Mononuclear cell (primary cell): ENCODE measurements around the gene FLRT2. TPM values are rescaled to one million over a fixed set of nuclear protein-coding genes. Genes with fewer than 3 reads are reported as not detected.

Source experiments
- H3K27me3 ChIP-seq: 2 replicates; pipeline ENCODE4 v1.6.0; 2011; ENCODE audit warnings: low read length, control low read depth; ENCODE audit not compliant: insufficient read depth
- H3K4me1 ChIP-seq: 2 replicates; pipeline ENCODE4 v1.5.1; 2011; ENCODE audit warnings: mild to moderate bottlenecking, low read length, control low read depth; ENCODE audit not compliant: insufficient read depth
- H3K4me3 ChIP-seq: 2 replicates; pipeline ENCODE4 v1.5.1; 2011; ENCODE audit warnings: mild to moderate bottlenecking, low read length, moderate library complexity
- H3K9me3 ChIP-seq: 2 replicates; pipeline ENCODE4 v1.5.1; 2011; ENCODE audit warnings: low read depth, mild to moderate bottlenecking, control low read depth, low read length
- total RNA-seq: library from RNA; depleted of rRNA; stranded (reverse); fragments of >200 nt; gene quantifications from one replicate; pipeline ENCODE4 v1.2.3, GENCODE V29; 2012

The FLRT2 gene
- total RNA-seq, 1 donor: under 0.01 TPM

DNA sequence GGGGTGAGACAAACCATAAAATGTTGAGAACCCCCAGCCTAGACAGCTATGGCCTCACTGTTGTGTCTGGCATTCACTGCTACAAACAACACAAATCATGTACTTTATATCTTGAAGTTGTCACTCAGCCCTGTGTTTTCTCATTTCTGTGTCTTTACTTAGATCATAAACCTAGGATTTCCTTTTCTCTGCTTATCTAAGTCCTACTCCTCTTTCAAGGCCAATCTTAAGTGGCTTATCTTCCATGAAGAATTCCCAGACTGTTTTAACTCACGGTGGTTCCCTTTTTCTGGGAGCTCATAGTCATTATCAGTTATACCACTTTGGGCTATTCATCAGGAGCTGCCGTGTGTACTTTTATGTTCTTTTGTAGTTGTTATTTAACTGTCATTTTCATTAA is 42.1 kb downstream of the FLRT2 start:
- Histone ChIP-seq H3K4me3 (no peak overlapping the region), H3K9me3 (no peaks in the 10 kb centered on the region), H3K27me3 (no peaks in the 10 kb centered on the region), H3K4me1 (no peaks in the 10 kb centered on the region)

- no peak overlapping the region for H3K4me3 ChIP-seq
- H3K27me3 ChIP-seq: no peaks in the 10 kb centered on the region
- H3K4me1 ChIP-seq: no peaks in the 10 kb centered on the region
Observed at GRCh38 chr14:85572845-85573244, 42.9 kb downstream of the FLRT2 start.

DNA sequence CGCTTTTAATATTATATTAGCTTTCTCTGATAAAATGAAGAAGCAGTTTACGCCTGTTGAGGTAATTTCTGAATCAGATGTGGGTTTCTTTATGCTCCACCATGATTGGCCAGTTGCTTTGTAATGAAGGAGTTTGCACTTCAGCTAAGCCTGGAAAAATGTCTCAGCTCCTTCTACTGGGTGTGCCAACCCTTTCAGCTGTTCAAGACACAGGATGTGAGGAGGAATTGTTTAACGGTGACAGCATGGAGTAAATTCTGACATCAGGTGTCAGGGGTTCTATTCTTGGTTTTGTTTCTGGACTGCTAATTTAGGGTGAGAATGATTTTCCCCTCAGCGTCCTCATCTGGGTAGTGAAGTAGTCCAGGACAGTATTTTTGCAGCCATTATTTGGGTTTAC is 43.5 kb downstream of the FLRT2 start:
- H3K9me3 ChIP-seq: no peaks in the 10 kb centered on the region
- no peaks in the 10 kb centered on the region for H3K4me1 ChIP-seq
- H3K4me3 ChIP-seq: no peak overlapping the region
- H3K27me3 ChIP-seq: no peaks in the 10 kb centered on the region

More at GRCh38 chr14:85572845-85573244, 42.9 kb downstream of the FLRT2 start:
- no peaks in the 10 kb centered on the region for H3K9me3 ChIP-seq

DNA sequence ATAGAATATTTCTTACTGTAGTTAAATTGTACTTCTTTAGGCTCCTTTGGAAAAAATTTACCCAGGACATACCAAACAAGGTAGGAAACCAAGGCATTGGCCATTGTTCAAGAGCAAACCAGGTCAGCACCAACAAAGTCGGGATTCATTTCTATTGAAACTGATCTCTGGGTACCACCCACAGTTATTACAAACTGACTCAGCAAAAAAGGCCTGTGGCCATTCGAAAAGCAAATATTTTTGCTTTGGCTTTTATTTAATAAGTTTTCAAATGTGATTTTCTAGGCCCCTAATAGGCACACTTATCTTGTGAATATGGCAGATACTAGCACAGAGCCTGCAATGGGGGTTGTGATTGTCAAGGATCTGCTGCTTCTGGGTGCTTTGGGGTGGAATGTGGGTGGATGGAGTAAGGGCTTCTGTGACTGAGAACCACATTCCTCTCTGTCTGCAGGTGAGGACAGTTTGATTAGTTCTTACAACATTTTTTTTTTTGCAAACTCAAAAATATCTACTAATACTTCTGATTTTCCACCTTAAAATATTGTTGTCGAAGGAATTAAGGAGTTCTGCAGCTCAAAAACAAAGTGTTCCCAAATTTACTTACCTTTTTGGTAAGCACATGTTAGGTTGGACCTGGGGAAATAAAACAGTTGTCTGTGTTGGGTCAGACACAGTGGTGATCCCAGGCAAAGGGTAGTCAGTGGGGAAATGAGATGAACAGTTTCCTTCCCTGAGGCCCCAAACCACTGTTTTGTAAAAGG is 45.1 kb downstream of the FLRT2 start:
- H3K27me3 ChIP-seq: no peaks in the 10 kb centered on the region

DNA sequence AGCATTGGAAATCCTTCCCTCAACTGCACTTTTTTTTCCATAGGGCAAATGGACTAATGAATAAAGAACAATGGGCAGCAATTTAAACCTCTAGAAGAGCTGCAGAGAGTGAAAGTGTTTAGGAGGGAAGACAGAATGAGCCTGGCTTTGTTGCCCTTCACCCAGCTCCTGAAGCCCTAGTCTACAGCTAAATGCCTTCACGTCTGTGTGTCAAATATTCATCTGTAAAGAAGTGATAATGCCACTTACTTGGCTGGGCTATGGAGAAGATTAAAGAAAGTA is 45.6 kb downstream of the FLRT2 start:
- no peaks in the 10 kb centered on the region for H3K4me1 ChIP-seq
- H3K9me3 ChIP-seq: no peaks in the 10 kb centered on the region
- no peak overlapping the region for H3K4me3 ChIP-seq
- H3K27me3 ChIP-seq: no peaks in the 10 kb centered on the region

More for the DNA sequence above, 45.1 kb downstream of the FLRT2 start:
- Histone ChIP-seq H3K4me3 (no peak overlapping the region), H3K4me1 (no peaks in the 10 kb centered on the region), H3K9me3 (no peaks in the 10 kb centered on the region)

DNA sequence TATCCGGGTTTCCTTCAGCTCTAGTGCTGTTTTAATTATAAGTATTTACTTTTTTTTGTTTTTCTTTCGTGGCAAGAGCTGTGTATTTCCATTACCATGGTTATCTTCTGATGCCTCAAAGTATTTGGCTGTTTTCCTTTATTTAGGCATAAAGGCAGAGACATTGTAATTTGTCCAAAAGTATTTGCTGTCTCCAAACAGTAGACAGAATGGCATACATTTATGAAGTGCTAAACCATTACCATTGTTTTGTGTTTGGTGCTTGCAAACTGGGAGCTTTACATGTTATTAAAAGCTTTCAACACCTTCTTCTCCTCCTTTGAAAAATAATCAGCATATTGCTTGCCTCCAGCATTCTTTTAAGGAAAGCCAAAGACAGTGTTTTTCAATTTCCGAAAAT is 46.3 kb downstream of the FLRT2 start:
- Histone ChIP-seq H3K4me3 (no peak overlapping the region), H3K9me3 (no peaks in the 10 kb centered on the region), H3K27me3 (no peaks in the 10 kb centered on the region), H3K4me1 (no peaks in the 10 kb centered on the region)

GRCh38 chr14:85576848-85577542 is 47.1 kb downstream of the FLRT2 start:
- H3K27me3 ChIP-seq: no peaks in the 10 kb centered on the region
- H3K4me1 ChIP-seq: no peaks in the 10 kb centered on the region
- H3K4me3 ChIP-seq: no peak overlapping the region
- no peaks in the 10 kb centered on the region for H3K9me3 ChIP-seq

GRCh38 chr14:85577543-85578114 is 47.7 kb downstream of the FLRT2 start:
- Histone ChIP-seq H3K4me3 (no peak overlapping the region), H3K27me3 (no peaks in the 10 kb centered on the region), H3K4me1 (no peaks in the 10 kb centered on the region), H3K9me3 (no peaks in the 10 kb centered on the region)

- no peaks in the 10 kb centered on the region for H3K9me3 ChIP-seq
- no peak overlapping the region for H3K4me3 ChIP-seq
- H3K27me3 ChIP-seq: no peaks in the 10 kb centered on the region
- no peaks in the 10 kb centered on the region for H3K4me1 ChIP-seq
Observed at GRCh38 chr14:85578357-85578756, 48.4 kb downstream of the FLRT2 start.

- Histone ChIP-seq H3K4me1 (no peaks in the 10 kb centered on the region), H3K9me3 (no peaks in the 10 kb centered on the region), H3K27me3 (no peaks in the 10 kb centered on the region)
Observed at GRCh38 chr14:85578930-85579329, 49.0 kb downstream of the FLRT2 start.

GRCh38 chr14:85579942-85580341 is 50.0 kb downstream of the FLRT2 start:
- Histone ChIP-seq H3K27me3 (no peaks in the 10 kb centered on the region), H3K4me1 (no peaks in the 10 kb centered on the region), H3K4me3 (no peak overlapping the region), H3K9me3 (no peaks in the 10 kb centered on the region)

More at GRCh38 chr14:85578930-85579329, 49.0 kb downstream of the FLRT2 start:
- no peak overlapping the region for H3K4me3 ChIP-seq

DNA sequence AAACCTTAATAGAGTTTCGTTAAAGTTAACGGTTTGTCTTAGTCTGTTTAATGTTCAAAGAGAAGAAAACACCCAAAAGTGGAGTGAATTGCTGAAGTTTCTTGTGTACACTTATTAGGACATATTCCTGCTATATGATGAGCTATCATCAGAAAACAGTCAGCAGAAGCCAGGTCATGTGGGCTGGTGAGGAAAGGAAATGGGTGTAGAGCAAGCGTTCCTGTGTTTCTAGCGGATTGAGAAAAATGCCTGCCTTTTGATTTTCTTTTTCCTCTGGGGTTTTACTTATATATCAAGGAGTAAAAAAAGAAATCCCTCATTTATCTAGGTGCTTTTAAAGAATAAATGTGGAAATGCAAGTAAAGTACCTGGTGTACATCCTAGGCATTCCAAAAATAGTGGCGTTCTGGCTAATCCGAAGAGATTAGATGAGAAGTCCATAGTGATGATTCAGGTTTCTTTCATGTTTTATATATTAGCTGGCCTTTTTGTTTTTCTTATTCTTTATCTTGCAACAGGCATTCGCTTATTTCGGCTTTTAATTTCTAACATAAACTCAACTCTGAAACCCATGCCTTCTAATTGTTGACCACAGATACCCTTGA is 50.7 kb downstream of the FLRT2 start:
- Histone ChIP-seq H3K4me1 (no peaks in the 10 kb centered on the region), H3K27me3 (no peaks in the 10 kb centered on the region), H3K4me3 (no peak overlapping the region), H3K9me3 (no peaks in the 10 kb centered on the region)

DNA sequence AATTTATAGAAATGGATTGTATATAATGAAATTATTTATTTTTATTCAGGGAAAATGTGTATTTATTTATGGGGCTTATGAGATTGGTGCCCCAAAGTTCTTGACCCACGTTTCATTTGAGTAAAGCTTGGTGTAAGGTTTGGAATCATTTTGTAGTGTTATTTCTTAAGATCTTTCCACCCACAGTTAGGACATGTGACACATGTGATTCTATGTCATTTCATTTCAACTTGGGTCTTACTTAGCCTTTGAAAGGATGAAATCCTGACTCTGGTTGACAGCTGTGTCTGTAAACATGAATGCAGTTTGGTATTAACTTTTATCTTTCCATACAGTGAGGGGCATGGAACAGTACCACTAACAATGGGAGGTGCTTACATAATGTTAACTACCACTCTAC is 51.7 kb downstream of the FLRT2 start:
- no peak overlapping the region for H3K4me3 ChIP-seq
- H3K27me3 ChIP-seq: no peaks in the 10 kb centered on the region

GRCh38 chr14:85583380-85583779 is 53.4 kb downstream of the FLRT2 start:
- Histone ChIP-seq H3K9me3 (no peaks in the 10 kb centered on the region), H3K4me3 (no peak overlapping the region), H3K4me1 (peaks cover 7% of the 10 kb centered on the region), H3K27me3 (no peaks in the 10 kb centered on the region)

More for the DNA sequence above, 51.7 kb downstream of the FLRT2 start:
- Histone ChIP-seq H3K4me1 (no peaks in the 10 kb centered on the region), H3K9me3 (no peaks in the 10 kb centered on the region)

DNA sequence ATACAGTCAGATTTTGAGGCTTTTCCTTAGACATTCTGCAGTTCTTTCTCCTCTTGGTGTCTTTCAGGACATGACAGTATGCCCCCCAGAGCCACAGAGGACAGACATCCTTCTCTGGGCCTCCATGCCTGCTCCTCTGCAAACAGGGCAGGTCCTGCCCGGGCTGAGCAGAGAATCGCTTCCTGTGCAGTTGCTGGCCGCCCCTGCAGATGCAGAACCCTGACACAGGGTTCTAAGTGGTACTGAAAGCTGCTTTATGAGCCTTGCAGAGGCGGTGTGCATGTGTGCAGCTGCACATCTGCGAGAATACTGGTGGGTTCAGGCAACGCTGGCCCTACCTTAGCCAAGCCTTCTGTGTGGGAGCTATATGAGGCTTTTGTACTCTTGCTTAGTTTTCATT is 54.5 kb downstream of the FLRT2 start:
- no peaks in the 10 kb centered on the region for H3K27me3 ChIP-seq

More for the DNA sequence above, 54.5 kb downstream of the FLRT2 start:
- Histone ChIP-seq H3K9me3 (no peaks in the 10 kb centered on the region), H3K4me1 (peaks cover 7% of the 10 kb centered on the region), H3K4me3 (no peak overlapping the region)
